HG02852 (cell line): ENCODE data around the gene PTGES.

Experiments
- ATAC-seq: cut with Tn5 transposase; IDR thresholded peaks from one replicate; pipeline ENCODE4 v1.9.1; 2021; ENCODE audit warnings: mild to moderate bottlenecking, moderate library complexity; ENCODE audit not compliant: unreplicated experiment

PTGES gene

DNA sequence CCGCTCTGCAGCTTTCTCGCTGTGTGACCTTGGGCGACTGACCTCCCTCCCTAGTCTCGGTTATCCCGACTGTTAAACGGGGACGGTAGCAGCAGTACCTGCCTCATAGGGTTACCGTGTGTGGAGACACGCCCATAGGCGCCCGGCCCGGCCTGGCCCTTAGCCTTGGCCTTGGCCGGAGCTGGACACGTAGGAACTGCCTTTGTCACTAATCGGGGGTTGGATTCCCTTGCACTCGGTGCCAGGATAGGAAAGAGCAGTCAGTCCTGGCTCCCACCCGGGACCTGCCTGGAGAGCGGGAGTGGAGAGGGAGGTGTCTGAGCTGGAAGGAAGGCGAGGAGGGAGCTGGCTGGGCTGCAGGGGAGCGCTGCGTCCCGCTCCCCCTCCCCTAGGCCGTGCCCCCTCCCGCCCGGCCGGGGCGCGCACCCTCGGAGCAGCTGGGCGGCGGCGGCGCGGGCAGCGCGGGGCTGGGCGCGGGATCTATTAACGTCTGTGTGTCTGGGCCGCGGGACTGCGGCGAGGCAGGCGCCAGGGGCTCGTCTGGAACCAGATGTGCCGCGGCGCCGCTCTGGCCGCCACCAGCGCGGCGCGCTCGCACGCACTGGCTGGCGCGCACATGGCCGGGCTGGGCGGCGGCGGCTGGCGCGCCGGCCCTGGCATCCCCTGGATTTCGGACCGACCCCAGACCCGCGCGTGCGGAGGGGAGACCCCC, 55.7 kb downstream of the PTGES start:
- ATAC-seq, result no peak

DNA sequence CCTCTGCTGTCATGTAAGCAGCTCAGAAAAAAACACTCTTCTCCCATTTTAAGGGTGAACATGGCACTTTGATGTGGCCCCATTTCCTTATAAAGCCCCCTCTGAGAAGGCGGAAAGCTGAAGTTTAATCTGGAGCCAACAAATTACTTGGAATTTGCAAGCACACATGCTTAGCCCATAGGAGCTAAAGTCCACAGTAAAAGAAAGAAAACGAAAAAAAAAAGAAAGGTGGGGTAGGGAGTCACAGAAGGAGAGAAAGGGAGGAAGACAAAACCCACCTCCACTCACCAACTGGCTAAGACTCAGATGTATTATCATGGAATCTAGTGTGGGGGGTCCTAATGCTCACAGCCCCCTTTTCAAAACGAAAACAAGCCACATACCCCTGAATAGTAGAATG, 57.0 kb downstream of the PTGES start:
- no peak for ATAC-seq

- ATAC-seq, result no peak
These were observed 58.6 kb downstream of the PTGES start for GRCh38 chr9:129694243-129694646.

GRCh38 chr9:129693741-129694140, 59.1 kb downstream of the PTGES start:
- no peak for ATAC-seq

- no peak for ATAC-seq
These were observed 60.3 kb downstream of the PTGES start for GRCh38 chr9:129692534-129692933.
